Measurements from ENCODE around the gene MAIP1. TPM values are rescaled to one million over a fixed set of nuclear protein-coding genes. Genes with fewer than 3 reads are reported as not detected.

MAIP1 gene
- total RNA-seq, 1 experiment from 2014 or later, result 29.3 TPM

DNA sequence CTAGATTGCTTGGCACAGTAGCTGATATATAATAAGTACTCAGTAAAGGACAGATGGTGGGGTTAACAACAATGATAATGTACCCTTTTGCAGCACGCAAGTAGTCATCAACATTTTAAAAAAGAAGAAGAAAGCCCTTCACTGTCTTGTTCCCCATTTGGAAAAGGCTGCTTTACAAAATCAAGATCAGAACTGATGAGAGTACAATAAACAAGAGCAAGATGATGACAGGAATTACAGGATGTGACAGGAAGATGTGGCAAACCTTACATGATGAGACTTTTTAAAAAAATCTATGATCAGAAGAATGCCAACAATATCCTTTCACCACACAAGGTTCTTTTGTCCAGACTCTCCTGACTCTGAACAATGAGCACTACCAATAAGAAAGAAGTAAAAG is 9.2 kb upstream of the MAIP1 start:
- no peak overlapping the region for H3K27ac Mint-ChIP-seq

DNA sequence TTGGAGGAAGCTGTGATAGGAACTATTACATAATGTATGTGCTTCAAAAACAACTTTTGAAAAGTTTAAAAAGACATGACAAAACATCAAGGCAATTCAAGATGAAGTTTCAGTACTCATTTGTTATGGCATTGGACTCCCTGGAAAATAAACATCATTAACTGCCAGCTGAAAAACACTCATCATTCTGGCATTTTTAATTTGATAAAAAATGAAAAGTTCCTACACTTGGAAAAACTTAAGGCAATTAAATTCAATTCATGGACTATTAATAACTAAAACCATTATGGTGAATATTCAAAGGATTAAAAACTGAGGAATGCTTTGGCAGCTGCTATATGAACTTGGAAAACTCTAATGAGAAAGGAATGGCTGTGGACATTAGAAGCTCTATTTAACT is 8.5 kb upstream of the MAIP1 start:
- Mint-ChIP-seq H3K4me3 (no peak overlapping the region), H3K4me1 (no peaks in the 10 kb centered on the region), H3K27ac (no peak overlapping the region), H3K36me3 (peaks cover 42% of the 10 kb centered on the region), H3K27me3 (ENCODE audit: low read depth) (no peaks in the 10 kb centered on the region), H3K9me3 (no peaks in the 10 kb centered on the region)
- ChIA-PET CTCF (no interaction called here), POLR2A (no interaction called here)
- DNase-seq (ENCODE audit: low spot score) (no peak), ATAC-seq (no peak)
- no peak for TF ChIP-seq ATF1 (CRISPR knock-in tag; IDR thresholded peaks at IDR 0.05)
- TF ChIP-seq, protein P1, sequence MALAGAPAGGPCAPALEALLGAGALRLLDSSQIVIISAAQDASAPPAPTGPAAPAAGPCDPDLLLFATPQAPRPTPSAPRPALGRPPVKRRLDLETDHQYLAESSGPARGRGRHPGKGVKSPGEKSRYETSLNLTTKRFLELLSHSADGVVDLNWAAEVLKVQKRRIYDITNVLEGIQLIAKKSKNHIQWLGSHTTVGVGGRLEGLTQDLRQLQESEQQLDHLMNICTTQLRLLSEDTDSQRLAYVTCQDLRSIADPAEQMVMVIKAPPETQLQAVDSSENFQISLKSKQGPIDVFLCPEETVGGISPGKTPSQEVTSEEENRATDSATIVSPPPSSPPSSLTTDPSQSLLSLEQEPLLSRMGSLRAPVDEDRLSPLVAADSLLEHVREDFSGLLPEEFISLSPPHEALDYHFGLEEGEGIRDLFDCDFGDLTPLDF (CRISPR knock-in tag; IDR thresholded peaks at IDR 0.05), result no peak
- TF ChIP-seq, protein P2, sequence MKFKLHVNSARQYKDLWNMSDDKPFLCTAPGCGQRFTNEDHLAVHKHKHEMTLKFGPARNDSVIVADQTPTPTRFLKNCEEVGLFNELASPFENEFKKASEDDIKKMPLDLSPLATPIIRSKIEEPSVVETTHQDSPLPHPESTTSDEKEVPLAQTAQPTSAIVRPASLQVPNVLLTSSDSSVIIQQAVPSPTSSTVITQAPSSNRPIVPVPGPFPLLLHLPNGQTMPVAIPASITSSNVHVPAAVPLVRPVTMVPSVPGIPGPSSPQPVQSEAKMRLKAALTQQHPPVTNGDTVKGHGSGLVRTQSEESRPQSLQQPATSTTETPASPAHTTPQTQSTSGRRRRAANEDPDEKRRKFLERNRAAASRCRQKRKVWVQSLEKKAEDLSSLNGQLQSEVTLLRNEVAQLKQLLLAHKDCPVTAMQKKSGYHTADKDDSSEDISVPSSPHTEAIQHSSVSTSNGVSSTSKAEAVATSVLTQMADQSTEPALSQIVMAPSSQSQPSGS (CRISPR knock-in tag; IDR thresholded peaks at IDR 0.05; ENCODE audit: borderline replicate concordance, low read depth), result no peak
- TF ChIP-seq, protein P3, sequence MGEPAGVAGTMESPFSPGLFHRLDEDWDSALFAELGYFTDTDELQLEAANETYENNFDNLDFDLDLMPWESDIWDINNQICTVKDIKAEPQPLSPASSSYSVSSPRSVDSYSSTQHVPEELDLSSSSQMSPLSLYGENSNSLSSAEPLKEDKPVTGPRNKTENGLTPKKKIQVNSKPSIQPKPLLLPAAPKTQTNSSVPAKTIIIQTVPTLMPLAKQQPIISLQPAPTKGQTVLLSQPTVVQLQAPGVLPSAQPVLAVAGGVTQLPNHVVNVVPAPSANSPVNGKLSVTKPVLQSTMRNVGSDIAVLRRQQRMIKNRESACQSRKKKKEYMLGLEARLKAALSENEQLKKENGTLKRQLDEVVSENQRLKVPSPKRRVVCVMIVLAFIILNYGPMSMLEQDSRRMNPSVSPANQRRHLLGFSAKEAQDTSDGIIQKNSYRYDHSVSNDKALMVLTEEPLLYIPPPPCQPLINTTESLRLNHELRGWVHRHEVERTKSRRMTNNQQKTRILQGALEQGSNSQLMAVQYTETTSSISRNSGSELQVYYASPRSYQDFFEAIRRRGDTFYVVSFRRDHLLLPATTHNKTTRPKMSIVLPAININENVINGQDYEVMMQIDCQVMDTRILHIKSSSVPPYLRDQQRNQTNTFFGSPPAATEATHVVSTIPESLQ (CRISPR knock-in tag; IDR thresholded peaks at IDR 0.05), result no peak
- TF ChIP-seq, protein P4, sequence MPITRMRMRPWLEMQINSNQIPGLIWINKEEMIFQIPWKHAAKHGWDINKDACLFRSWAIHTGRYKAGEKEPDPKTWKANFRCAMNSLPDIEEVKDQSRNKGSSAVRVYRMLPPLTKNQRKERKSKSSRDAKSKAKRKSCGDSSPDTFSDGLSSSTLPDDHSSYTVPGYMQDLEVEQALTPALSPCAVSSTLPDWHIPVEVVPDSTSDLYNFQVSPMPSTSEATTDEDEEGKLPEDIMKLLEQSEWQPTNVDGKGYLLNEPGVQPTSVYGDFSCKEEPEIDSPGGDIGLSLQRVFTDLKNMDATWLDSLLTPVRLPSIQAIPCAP (CRISPR knock-in tag; IDR thresholded peaks at IDR 0.05), result no peak

More for the DNA sequence above, 9.2 kb upstream of the MAIP1 start:
- no peaks in the 10 kb centered on the region for H3K4me1 Mint-ChIP-seq
- H3K4me3 Mint-ChIP-seq, result no peak overlapping the region
- H3K27me3 Mint-ChIP-seq (ENCODE audit: low read depth), result no peaks in the 10 kb centered on the region
- ChIA-PET CTCF (no interaction called here), POLR2A (no interaction called here)
- no peaks in the 10 kb centered on the region for H3K9me3 Mint-ChIP-seq
- DNase-seq (ENCODE audit: low spot score) (no peak), ATAC-seq (no peak)
- TF ChIP-seq IRF2 (CRISPR knock-in tag; IDR thresholded peaks at IDR 0.05; ENCODE audit: borderline replicate concordance, low read depth) (no peak), CREM (CRISPR knock-in tag; IDR thresholded peaks at IDR 0.05) (no peak), ZNF317 (CRISPR knock-in tag; IDR thresholded peaks at IDR 0.05; ENCODE audit: borderline replicate concordance, low read depth) (no peak), ZNF219 (CRISPR knock-in tag; IDR thresholded peaks at IDR 0.05; ENCODE audit: borderline replicate concordance) (no peak), JUN (CRISPR knock-in tag; IDR thresholded peaks at IDR 0.05) (no peak), ZNF121 (CRISPR knock-in tag; IDR thresholded peaks at IDR 0.05) (no peak), RORB (CRISPR knock-in tag; IDR thresholded peaks at IDR 0.05) (no peak), SP1 (CRISPR knock-in tag; conservative IDR thresholded peaks at IDR 0.05) (no peak), TP53 (CRISPR knock-in tag; IDR thresholded peaks at IDR 0.05) (no peak)
- TF ChIP-seq, protein P5, sequence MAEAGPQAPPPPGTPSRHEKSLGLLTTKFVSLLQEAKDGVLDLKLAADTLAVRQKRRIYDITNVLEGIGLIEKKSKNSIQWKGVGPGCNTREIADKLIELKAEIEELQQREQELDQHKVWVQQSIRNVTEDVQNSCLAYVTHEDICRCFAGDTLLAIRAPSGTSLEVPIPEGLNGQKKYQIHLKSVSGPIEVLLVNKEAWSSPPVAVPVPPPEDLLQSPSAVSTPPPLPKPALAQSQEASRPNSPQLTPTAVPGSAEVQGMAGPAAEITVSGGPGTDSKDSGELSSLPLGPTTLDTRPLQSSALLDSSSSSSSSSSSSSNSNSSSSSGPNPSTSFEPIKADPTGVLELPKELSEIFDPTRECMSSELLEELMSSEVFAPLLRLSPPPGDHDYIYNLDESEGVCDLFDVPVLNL (CRISPR knock-in tag; IDR thresholded peaks at IDR 0.05; ENCODE audit: borderline replicate concordance, low read depth), result no peak
- TF ChIP-seq, protein P6, sequence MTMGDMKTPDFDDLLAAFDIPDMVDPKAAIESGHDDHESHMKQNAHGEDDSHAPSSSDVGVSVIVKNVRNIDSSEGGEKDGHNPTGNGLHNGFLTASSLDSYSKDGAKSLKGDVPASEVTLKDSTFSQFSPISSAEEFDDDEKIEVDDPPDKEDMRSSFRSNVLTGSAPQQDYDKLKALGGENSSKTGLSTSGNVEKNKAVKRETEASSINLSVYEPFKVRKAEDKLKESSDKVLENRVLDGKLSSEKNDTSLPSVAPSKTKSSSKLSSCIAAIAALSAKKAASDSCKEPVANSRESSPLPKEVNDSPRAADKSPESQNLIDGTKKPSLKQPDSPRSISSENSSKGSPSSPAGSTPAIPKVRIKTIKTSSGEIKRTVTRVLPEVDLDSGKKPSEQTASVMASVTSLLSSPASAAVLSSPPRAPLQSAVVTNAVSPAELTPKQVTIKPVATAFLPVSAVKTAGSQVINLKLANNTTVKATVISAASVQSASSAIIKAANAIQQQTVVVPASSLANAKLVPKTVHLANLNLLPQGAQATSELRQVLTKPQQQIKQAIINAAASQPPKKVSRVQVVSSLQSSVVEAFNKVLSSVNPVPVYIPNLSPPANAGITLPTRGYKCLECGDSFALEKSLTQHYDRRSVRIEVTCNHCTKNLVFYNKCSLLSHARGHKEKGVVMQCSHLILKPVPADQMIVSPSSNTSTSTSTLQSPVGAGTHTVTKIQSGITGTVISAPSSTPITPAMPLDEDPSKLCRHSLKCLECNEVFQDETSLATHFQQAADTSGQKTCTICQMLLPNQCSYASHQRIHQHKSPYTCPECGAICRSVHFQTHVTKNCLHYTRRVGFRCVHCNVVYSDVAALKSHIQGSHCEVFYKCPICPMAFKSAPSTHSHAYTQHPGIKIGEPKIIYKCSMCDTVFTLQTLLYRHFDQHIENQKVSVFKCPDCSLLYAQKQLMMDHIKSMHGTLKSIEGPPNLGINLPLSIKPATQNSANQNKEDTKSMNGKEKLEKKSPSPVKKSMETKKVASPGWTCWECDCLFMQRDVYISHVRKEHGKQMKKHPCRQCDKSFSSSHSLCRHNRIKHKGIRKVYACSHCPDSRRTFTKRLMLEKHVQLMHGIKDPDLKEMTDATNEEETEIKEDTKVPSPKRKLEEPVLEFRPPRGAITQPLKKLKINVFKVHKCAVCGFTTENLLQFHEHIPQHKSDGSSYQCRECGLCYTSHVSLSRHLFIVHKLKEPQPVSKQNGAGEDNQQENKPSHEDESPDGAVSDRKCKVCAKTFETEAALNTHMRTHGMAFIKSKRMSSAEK (CRISPR knock-in tag; IDR thresholded peaks at IDR 0.05; ENCODE audit: borderline replicate concordance), result no peak
- TF ChIP-seq, protein P7, sequence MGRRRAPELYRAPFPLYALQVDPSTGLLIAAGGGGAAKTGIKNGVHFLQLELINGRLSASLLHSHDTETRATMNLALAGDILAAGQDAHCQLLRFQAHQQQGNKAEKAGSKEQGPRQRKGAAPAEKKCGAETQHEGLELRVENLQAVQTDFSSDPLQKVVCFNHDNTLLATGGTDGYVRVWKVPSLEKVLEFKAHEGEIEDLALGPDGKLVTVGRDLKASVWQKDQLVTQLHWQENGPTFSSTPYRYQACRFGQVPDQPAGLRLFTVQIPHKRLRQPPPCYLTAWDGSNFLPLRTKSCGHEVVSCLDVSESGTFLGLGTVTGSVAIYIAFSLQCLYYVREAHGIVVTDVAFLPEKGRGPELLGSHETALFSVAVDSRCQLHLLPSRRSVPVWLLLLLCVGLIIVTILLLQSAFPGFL (CRISPR knock-in tag; IDR thresholded peaks at IDR 0.05; ENCODE audit: borderline replicate concordance), result no peak
- TF ChIP-seq, protein P8, sequence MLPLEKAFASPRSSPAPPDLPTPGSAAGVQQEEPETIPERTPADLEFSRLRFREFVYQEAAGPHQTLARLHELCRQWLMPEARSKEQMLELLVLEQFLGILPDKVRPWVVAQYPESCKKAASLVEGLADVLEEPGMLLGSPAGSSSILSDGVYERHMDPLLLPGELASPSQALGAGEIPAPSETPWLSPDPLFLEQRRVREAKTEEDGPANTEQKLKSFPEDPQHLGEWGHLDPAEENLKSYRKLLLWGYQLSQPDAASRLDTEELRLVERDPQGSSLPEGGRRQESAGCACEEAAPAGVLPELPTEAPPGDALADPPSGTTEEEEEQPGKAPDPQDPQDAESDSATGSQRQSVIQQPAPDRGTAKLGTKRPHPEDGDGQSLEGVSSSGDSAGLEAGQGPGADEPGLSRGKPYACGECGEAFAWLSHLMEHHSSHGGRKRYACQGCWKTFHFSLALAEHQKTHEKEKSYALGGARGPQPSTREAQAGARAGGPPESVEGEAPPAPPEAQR (CRISPR knock-in tag; IDR thresholded peaks at IDR 0.05), result no peak
- TF ChIP-seq, protein P9, sequence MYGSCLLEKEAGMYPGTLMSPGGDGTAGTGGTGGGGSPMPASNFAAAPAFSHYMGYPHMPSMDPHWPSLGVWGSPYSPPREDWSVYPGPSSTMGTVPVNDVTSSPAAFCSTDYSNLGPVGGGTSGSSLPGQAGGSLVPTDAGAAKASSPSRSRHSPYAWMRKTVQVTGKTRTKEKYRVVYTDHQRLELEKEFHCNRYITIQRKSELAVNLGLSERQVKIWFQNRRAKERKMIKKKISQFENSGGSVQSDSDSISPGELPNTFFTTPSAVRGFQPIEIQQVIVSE (CRISPR knock-in tag; IDR thresholded peaks at IDR 0.05; ENCODE audit: borderline replicate concordance), result no peak
- TF ChIP-seq, protein P2 (CRISPR knock-in tag; IDR thresholded peaks at IDR 0.05; ENCODE audit: borderline replicate concordance, low read depth), result no peak
- H3K36me3 Mint-ChIP-seq, result peaks cover 42% of the 10 kb centered on the region

All from WTC11 (cell line).